SK-N-SH (cell line): Measurements from ENCODE around the gene AP1M1. TPM values are rescaled to one million over a fixed set of nuclear protein-coding genes. Genes with fewer than 3 reads are reported as not detected.

Experiments used
- CTCF ChIA-PET: fragments of 300-600, 350-600 bp; formaldehyde crosslinking; extraction: SDS; loops from one replicate; lab custom pipeline; 2021; lab: Yijun Ruan, JAX
- POLR2A ChIA-PET: fragments of 350-600 bp; sonication (Branson Sonifier 250); formaldehyde crosslinking; extraction: SDS; loops from one replicate; lab custom pipeline; 2020; ENCODE audit warnings: antibody characterized with exemption, inconsistent platforms; lab: Yijun Ruan, JAX
- DNase-seq: peaks from one replicate; pipeline ENCODE4 v3.0.0; 2012
- H2AFZ ChIP-seq: fragments of 200-600 bp; sonication (generic); 2 replicates; pipeline ENCODE4 v1.8.1; 2016; ENCODE audit warnings: antibody characterized with exemption, mild to moderate bottlenecking, low read depth
- H3F3A ChIP-seq: fragments of 200-600 bp; sonication (generic); replicated peaks from 2 replicates; pipeline ENCODE3; 2016; ENCODE audit warnings: antibody characterized with exemption, mild to moderate bottlenecking; ENCODE audit not compliant: insufficient read depth
- H3K27ac ChIP-seq, 2 experiments: fragments of 200-500 bp in 1 of 2; fragments of 200-600 bp in 1 of 2; sonication (Bioruptor generic) in 1 of 2; sonication (generic), shearing (Covaris generic) in 1 of 2; 2 replicates each; pipeline versions ENCODE4 v1.5.1 to v1.6.1; 2014 to 2016; ENCODE audit warnings: low read depth in 2 of 2, inconsistent platforms in 1 of 2, low read length in 1 of 2, mild to moderate bottlenecking in 1 of 2, mixed read lengths in 1 of 2
- H3K27me3 ChIP-seq: fragments of 200-600 bp; sonication (generic), shearing (Covaris generic); 2 replicates; pipeline ENCODE4 v1.6.1; 2016; ENCODE audit warnings: mixed run types; ENCODE audit not compliant: insufficient read depth
- H3K36me3 ChIP-seq, 2 experiments: fragments of 200-500 bp in 1 of 2; fragments of 200-600 bp in 1 of 2; sonication (Bioruptor generic) in 1 of 2; sonication (generic) in 1 of 2; replicated peaks in 1 of 2; 2 replicates each; pipeline versions ENCODE3 to v1.5.1; 2014 to 2016; ENCODE audit warnings: low read length in 1 of 2, mild to moderate bottlenecking in 1 of 2; ENCODE audit not compliant: insufficient read depth in 2 of 2, control insufficient read depth in 1 of 2
- H3K4me1 ChIP-seq, 2 experiments: fragments of 200-500 bp in 1 of 2; fragments of 200-600 bp in 1 of 2; sonication (Bioruptor generic) in 1 of 2; sonication (generic), shearing (Covaris generic) in 1 of 2; 2 replicates each; pipeline versions ENCODE4 v1.5.1 to v1.6.1; 2014 to 2016; ENCODE audit warnings: low read depth in 1 of 2, low read length in 1 of 2, mixed run types in 1 of 2; ENCODE audit not compliant: insufficient read depth in 2 of 2, control insufficient read depth in 1 of 2
- H3K4me2 ChIP-seq: fragments of 200-600 bp; sonication (generic), shearing (Covaris generic); 2 replicates; pipeline ENCODE4 v1.6.1; 2017; ENCODE audit warnings: mixed run types
- H3K4me3 ChIP-seq, 2 experiments: fragments of 200-500 bp in 1 of 2; fragments of 200-600 bp in 1 of 2; sonication (Bioruptor generic) in 1 of 2; sonication (generic), shearing (Covaris generic) in 1 of 2; 2 replicates each; pipeline versions ENCODE4 v1.5.1 to v1.8.1; 2014 to 2016; ENCODE audit warnings: low read depth in 2 of 2, inconsistent platforms in 1 of 2, low read length in 1 of 2, mild to moderate bottlenecking in 1 of 2, mixed read lengths in 1 of 2, moderate library complexity in 1 of 2
- H3K79me2 ChIP-seq: fragments of 200-600 bp; sonication (generic); 2 replicates; pipeline ENCODE4 v1.8.1; 2017; ENCODE audit warnings: mild to moderate bottlenecking; ENCODE audit not compliant: insufficient read depth
- H3K9ac ChIP-seq: fragments of 200-600 bp; sonication (generic); 2 replicates; pipeline ENCODE4 v1.6.1; 2017; ENCODE audit warnings: mixed run types
- H3K9me2 ChIP-seq: fragments of 200-600 bp; sonication (generic); 2 replicates; pipeline ENCODE4 v1.6.1; 2017; ENCODE audit warnings: mixed run types
- H3K9me3 ChIP-seq: fragments of 200-600 bp; sonication (generic); 2 replicates; pipeline ENCODE4 v1.6.1; 2017; ENCODE audit warnings: mixed run types, mild to moderate bottlenecking, moderate library complexity
- H4K20me1 ChIP-seq: fragments of 200-600 bp; sonication (generic); 2 replicates; pipeline ENCODE4 v1.6.1; 2017; ENCODE audit warnings: mild to moderate bottlenecking, mixed run types; ENCODE audit not compliant: insufficient read depth
- CTCF ChIP-seq: fragments of 200-600 bp; sonication (generic); IDR thresholded peaks from 2 replicates; pipeline ENCODE4 v1.6.1; 2017; ENCODE audit warnings: antibody characterized with exemption, mild to moderate bottlenecking, moderate library complexity
- EZH2phosphoT487 ChIP-seq: fragments of 200-600 bp; sonication (generic); IDR thresholded peaks from 2 replicates; pipeline ENCODE4 v1.6.1; 2017; ENCODE audit warnings: low read depth, mixed run types, mild to moderate bottlenecking, antibody characterized with exemption, moderate library complexity, borderline replicate concordance
- FOSL2 ChIP-seq: IDR thresholded peaks from 2 replicates; pipeline ENCODE4 v1.4.0; 2012; ENCODE audit warnings: low read depth, mild to moderate bottlenecking, moderate library complexity, borderline replicate concordance
- FOXJ3 ChIP-seq: sonication (generic); formaldehyde crosslinking; IDR thresholded peaks from 2 replicates; pipeline ENCODE4 v1.5.1; 2020; ENCODE audit warnings: mild to moderate bottlenecking, missing genetic modification reagents
- FOXM1 ChIP-seq: IDR thresholded peaks from 2 replicates; pipeline ENCODE4 v1.4.0; 2012; ENCODE audit warnings: low read depth, mild to moderate bottlenecking
- IRF3 ChIP-seq: fragments of 150-350 bp; IDR thresholded peaks from 2 replicates; pipeline ENCODE4 v1.6.1; 2016; ENCODE audit warnings: mild to moderate bottlenecking, low read depth, low read length
- MAX ChIP-seq: IDR thresholded peaks from 2 replicates; pipeline ENCODE4 v1.4.0; 2012; ENCODE audit warnings: low read depth
- NFIC ChIP-seq: IDR thresholded peaks from 2 replicates; pipeline ENCODE4 v1.4.0; 2012; ENCODE audit warnings: borderline replicate concordance
- NRF1 ChIP-seq: IDR thresholded peaks from 2 replicates; pipeline ENCODE4 v1.6.1; 2012; ENCODE audit warnings: low read depth, mild to moderate bottlenecking, low read length
- RAD21 ChIP-seq: IDR thresholded peaks from 2 replicates; pipeline ENCODE4 v1.6.1; 2012; ENCODE audit warnings: mild to moderate bottlenecking, low read length
- REST ChIP-seq: IDR thresholded peaks from 2 replicates; pipeline ENCODE4 v1.6.1; 2012; ENCODE audit warnings: mild to moderate bottlenecking, low read depth, low read length, moderate library complexity
- RFX5 ChIP-seq: IDR thresholded peaks from 2 replicates; pipeline ENCODE4 v1.6.1; 2012; ENCODE audit warnings: mild to moderate bottlenecking, improper control_type of control experiment, low read length
- RXRA ChIP-seq: IDR thresholded peaks from 2 replicates; pipeline ENCODE4 v1.4.0; 2012; ENCODE audit warnings: low read depth, mild to moderate bottlenecking, borderline replicate concordance
- SIN3A ChIP-seq: IDR thresholded peaks from 2 replicates; pipeline ENCODE4 v1.6.1; 2012; ENCODE audit warnings: low read depth, mild to moderate bottlenecking, low read length, moderate library complexity, borderline replicate concordance
- SMC3 ChIP-seq: IDR thresholded peaks from 2 replicates; pipeline ENCODE4 v1.6.1; 2012; ENCODE audit warnings: low read depth, low read length, improper control_type of control experiment
- TAF1 ChIP-seq: IDR thresholded peaks from 2 replicates; pipeline ENCODE4 v1.6.1; 2012; ENCODE audit warnings: low read depth, mild to moderate bottlenecking, low read length, moderate library complexity, borderline replicate concordance
- TCF12 ChIP-seq: IDR thresholded peaks from 2 replicates; pipeline ENCODE4 v1.4.0; 2012
- TEAD4 ChIP-seq: IDR thresholded peaks from 2 replicates; pipeline ENCODE4 v1.4.0; 2012; ENCODE audit warnings: mild to moderate bottlenecking, borderline replicate concordance; ENCODE audit not compliant: insufficient read depth
- YY1 ChIP-seq: IDR thresholded peaks from 2 replicates; pipeline ENCODE4 v1.4.0; 2012; ENCODE audit warnings: low read depth, mild to moderate bottlenecking
- WGBS: methylation state at CpG from one replicate; pipeline ENCODE4 v1.1.6; 2017; ENCODE audit warnings: low lambda C conversion rate; 5-methylcytosine and 5-hydroxymethylcytosine counted together
- polyA plus RNA-seq, 3 experiments: library from polyadenylated mRNA; depleted of rRNA; stranded (reverse); fragments of >200 nt; gene quantifications; 2 replicates each; pipeline ENCODE4 v1.2.3, GENCODE V29; 2012

The AP1M1 gene
- polyA plus RNA-seq, 1 of the 3 experiments (the other 2 are of a cell fraction) = 133 TPM

GRCh38 chr19:16254851-16255408, 57.2 kb downstream of the AP1M1 start (continued):
- no peak for TF ChIP-seq FOXJ3
- no peak for TF ChIP-seq TAF1
- no peak for TF ChIP-seq SMC3
- TF ChIP-seq YY1 = no peak
- no peak for TF ChIP-seq EZH2phosphoT487
- TF ChIP-seq REST = no peak
- TF ChIP-seq, all 33 proteins: peak for 0

GRCh38 chr19:16257509-16258002, 59.8 kb downstream of the AP1M1 start:
- DNase-seq = no peak
- no peaks in the 10 kb centered on the region for H4K20me1 ChIP-seq
- ChIA-PET CTCF (interaction anchor here (1.2 to 1.3 kb wide), 3 partner anchors 9 to 129 kb away, joined by 3 to 5 read pairs (median 4); no protein-coding TSS in a partner anchor), POLR2A (interaction anchor here (0.5 kb wide), 1 partner anchor 14 kb away, joined by 3 read pairs; no protein-coding TSS in a partner anchor)
- no peaks in the 10 kb centered on the region; a peak in 1 of 4 replicates for H3K4me1 ChIP-seq
- H2AFZ ChIP-seq = no peak overlapping the region
- H3F3A ChIP-seq = no peaks in the 10 kb centered on the region
- WGBS = 35% methylated on average over 8 of the region's 8 CpGs
- H3K36me3 ChIP-seq = no peaks in the 10 kb centered on the region
- no peak overlapping the region for H3K4me3 ChIP-seq
- no peaks in the 10 kb centered on the region for H3K79me2 ChIP-seq
- peaks cover 35% of the 10 kb centered on the region for H3K27me3 ChIP-seq
- H3K9ac ChIP-seq = no peak overlapping the region
- H3K9me2 ChIP-seq = no peaks in the 10 kb centered on the region
- H3K4me2 ChIP-seq = no peak overlapping the region
- no peak overlapping the region for H3K27ac ChIP-seq
- H3K9me3 ChIP-seq = no peaks in the 10 kb centered on the region
- TF ChIP-seq FOXJ3 (no peak), CTCF (no peak), FOSL2 (no peak), IRF3 (no peak), NRF1 (no peak), FOXM1 (no peak), NFIC (no peak), TEAD4 (no peak), RAD21 (no peak), SMC3 (no peak), YY1 (no peak), RXRA (no peak), REST (no peak), RFX5 (no peak), MAX (no peak), TCF12 (no peak), SIN3A (no peak)
